HepG2 (cell line): ENCODE results near the gene AGO4. TPM values are rescaled to one million over a fixed set of nuclear protein-coding genes. Genes with fewer than 3 reads are reported as not detected.

ENCODE experiments used
- ADNP ChIP-seq: sonication (generic); formaldehyde crosslinking; IDR thresholded peaks from 2 replicates; pipeline ENCODE4 v1.4.0; 2020; ENCODE audit warnings: missing genetic modification reagents
- CCAR2 ChIP-seq: fragments of 200-400 bp; formaldehyde crosslinking; optimal IDR thresholded peaks from 2 replicates; pipeline ENCODE3; 2018; ENCODE audit warnings: low read depth, mild to moderate bottlenecking, low read length, moderate library complexity
- ERF ChIP-seq: IDR thresholded peaks from 2 replicates; pipeline ENCODE4 v1.6.1; 2018; ENCODE audit warnings: missing biosample characterization, missing genetic modification reagents
- FOXA1 ChIP-seq, 2 experiments: fragments of 450-650 bp in 1 of 2; sonication (generic) in 1 of 2; formaldehyde crosslinking in 1 of 2; IDR thresholded peaks; 2 replicates each; pipeline versions ENCODE4 v1.4.0 to v1.6.1; 2016 to 2020; ENCODE audit warnings: missing genetic modification reagents in 1 of 2
- HNRNPK ChIP-seq: fragments of 200-400 bp; formaldehyde crosslinking; IDR thresholded peaks from 2 replicates; pipeline ENCODE4 v1.6.1; 2018; ENCODE audit warnings: low read length, low read depth, moderate library complexity, mild to moderate bottlenecking; ENCODE audit not compliant: poor library complexity, severe bottlenecking
- JDP2 ChIP-seq: sonication (generic); formaldehyde crosslinking; IDR thresholded peaks from 2 replicates; pipeline ENCODE4 v1.8.1; 2022; ENCODE audit warnings: missing genetic modification reagents, borderline replicate concordance
- MAF1 ChIP-seq: sonication (generic); formaldehyde crosslinking; IDR thresholded peaks from 2 replicates; pipeline ENCODE4 v1.5.0; 2020; ENCODE audit warnings: missing genetic modification reagents, borderline replicate concordance
- MAFG ChIP-seq: sonication (generic); formaldehyde crosslinking; IDR thresholded peaks from 2 replicates; pipeline ENCODE4 v1.5.1; 2020; ENCODE audit warnings: mild to moderate bottlenecking, missing genetic modification reagents
- MXD4 ChIP-seq: IDR thresholded peaks from 2 replicates; pipeline ENCODE4 v1.6.1; 2016; ENCODE audit warnings: mild to moderate bottlenecking, missing biosample characterization, missing genetic modification reagents
- PHF5A ChIP-seq: IDR thresholded peaks from one replicate; pipeline ENCODE4 v1.6.1; 2018; ENCODE audit warnings: low read depth, missing genetic modification reagents; ENCODE audit not compliant: unreplicated experiment
- PRDM4 ChIP-seq: sonication (generic); formaldehyde crosslinking; IDR thresholded peaks from 2 replicates; pipeline ENCODE4 v1.9.0; 2021; ENCODE audit warnings: missing genetic modification reagents, borderline replicate concordance
- RBFOX2 ChIP-seq: fragments of 200-400 bp; formaldehyde crosslinking; IDR thresholded peaks from 2 replicates; pipeline ENCODE4 v1.6.1; 2017; ENCODE audit warnings: low read depth, mild to moderate bottlenecking, low read length
- SRSF1 ChIP-seq: fragments of 200-400 bp; formaldehyde crosslinking; optimal IDR thresholded peaks from 2 replicates; pipeline ENCODE3; 2017; ENCODE audit warnings: mild to moderate bottlenecking, low read depth, low read length, moderate library complexity
- ZBTB7A ChIP-seq: sonication (generic); formaldehyde crosslinking; IDR thresholded peaks from 2 replicates; pipeline ENCODE4 v1.8.0; 2022; ENCODE audit warnings: mild to moderate bottlenecking, missing genetic modification reagents
- ZFAT ChIP-seq: sonication (generic); formaldehyde crosslinking; conservative IDR thresholded peaks from 2 replicates; pipeline ENCODE4 v1.8.1; 2023; ENCODE audit warnings: missing genetic modification reagents, inconsistent platforms
- ZNF136 ChIP-seq: sonication (generic); formaldehyde crosslinking; IDR thresholded peaks from 2 replicates; pipeline ENCODE4 v1.8.1; 2022; ENCODE audit warnings: low read depth, mild to moderate bottlenecking, moderate library complexity, missing genetic modification reagents
- ZNF205 ChIP-seq: IDR thresholded peaks from 2 replicates; pipeline ENCODE4 v1.6.1; 2018; ENCODE audit warnings: missing biosample characterization, missing genetic modification reagents
- ZNF746 ChIP-seq: sonication (generic); formaldehyde crosslinking; IDR thresholded peaks from 2 replicates; pipeline ENCODE4 v1.8.0; 2022; ENCODE audit warnings: mild to moderate bottlenecking, missing genetic modification reagents
- ZSCAN12 ChIP-seq: sonication (generic); formaldehyde crosslinking; IDR thresholded peaks from 2 replicates; pipeline ENCODE4 v1.9.0; 2021; ENCODE audit warnings: mild to moderate bottlenecking, missing genetic modification reagents
- polyA plus RNA-seq, 8 experiments: library from polyadenylated mRNA; depleted of rRNA in 3 of 8; stranded (reverse) in 7 of 8; unstranded in 1 of 8; fragments of >200 nt; fragmentation: Illumina TruSeq in 4 of 8; extraction: Trizol in 4 of 8; gene quantifications; 2 replicates each; pipeline versions ENCODE4 v1.2.1 to v1.2.3, GENCODE V29; 2011 to 2016; ENCODE audit warnings: low read depth in 4 of 8, missing spikeins in 1 of 8, mixed read lengths in 1 of 8; ENCODE audit not compliant: insufficient read depth in 1 of 8
- total RNA-seq, 5 experiments: library from RNA; depleted of rRNA; stranded (reverse); fragments of >200 nt; fragmentation: Illumina TruSeq; extraction: Trizol; gene quantifications; 2 replicates each; pipeline ENCODE4 v1.2.3, GENCODE V29; 2016; ENCODE audit warnings: low read depth in 1 of 5
- TF ChIP-seq, protein P1 (sequence below): sonication (generic); formaldehyde crosslinking; IDR thresholded peaks from 2 replicates; pipeline ENCODE4 v1.5.1; 2020; ENCODE audit warnings: missing genetic modification reagents, mild to moderate bottlenecking, borderline replicate concordance
- TF ChIP-seq, protein P2 (sequence below): sonication (generic); formaldehyde crosslinking; IDR thresholded peaks from 2 replicates; pipeline ENCODE4 v1.8.0; 2023; ENCODE audit warnings: mild to moderate bottlenecking, missing genetic modification reagents
- TF ChIP-seq, protein P3 (sequence below): sonication (generic); formaldehyde crosslinking; IDR thresholded peaks from 2 replicates; pipeline ENCODE4 v1.8.0; 2022; ENCODE audit warnings: missing genetic modification reagents, mild to moderate bottlenecking, moderate library complexity, borderline replicate concordance

Gene AGO4
- total and polyA plus RNA-seq, 2 of the 13 experiments (the other 11 are each of a cell fraction or from before 2014, with no cell fraction given), result 6.0 to 13.8 TPM

DNA sequence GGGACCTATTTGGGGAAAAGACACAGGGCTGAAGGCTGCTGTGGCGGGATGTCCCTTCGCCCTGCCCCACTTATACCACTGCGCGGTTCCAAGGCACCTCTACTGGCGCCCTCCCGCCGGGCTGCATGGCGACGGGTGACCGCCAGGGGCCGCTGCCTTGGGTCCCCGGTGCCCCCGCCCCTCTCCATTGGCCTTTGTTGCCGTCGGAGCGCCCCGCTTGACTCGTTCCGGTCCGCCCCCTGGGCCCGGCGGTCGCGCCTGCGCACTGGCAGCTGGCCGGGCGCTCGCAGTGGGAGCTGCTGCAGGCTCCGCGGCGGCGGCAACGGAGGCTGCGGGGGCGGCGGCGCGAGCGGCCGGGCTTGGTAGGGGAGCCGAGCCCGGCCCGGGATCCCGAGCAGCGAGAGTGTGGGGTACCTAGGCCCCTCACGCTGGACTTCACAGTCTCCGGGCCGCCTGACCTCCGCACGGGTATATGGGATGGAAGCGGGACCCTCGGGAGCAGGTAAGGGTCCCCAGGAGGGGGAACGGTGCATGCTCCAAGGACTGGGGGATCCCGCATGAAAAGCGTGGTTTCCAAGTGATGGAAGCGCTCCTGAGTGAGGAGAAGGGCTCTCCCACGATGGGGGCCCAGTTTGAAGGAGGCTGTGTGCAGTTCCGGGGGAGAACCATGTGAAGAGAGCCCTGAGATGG is 75.3 kb downstream of the AGO4 start, which contains the start of gene AGO1 (continued):
- TF ChIP-seq CCAR2, result no peak
- no peak for TF ChIP-seq PRDM4 (CRISPR knock-in tag)
- no peak for TF ChIP-seq ZNF205 (CRISPR knock-in tag)
- no peak for TF ChIP-seq ZFAT
- TF ChIP-seq ZSCAN12 (CRISPR knock-in tag), result no peak
- peak; percentile 14 for TF ChIP-seq SRSF1
- peak; percentile 81 for TF ChIP-seq RBFOX2
- TF ChIP-seq, protein P1, sequence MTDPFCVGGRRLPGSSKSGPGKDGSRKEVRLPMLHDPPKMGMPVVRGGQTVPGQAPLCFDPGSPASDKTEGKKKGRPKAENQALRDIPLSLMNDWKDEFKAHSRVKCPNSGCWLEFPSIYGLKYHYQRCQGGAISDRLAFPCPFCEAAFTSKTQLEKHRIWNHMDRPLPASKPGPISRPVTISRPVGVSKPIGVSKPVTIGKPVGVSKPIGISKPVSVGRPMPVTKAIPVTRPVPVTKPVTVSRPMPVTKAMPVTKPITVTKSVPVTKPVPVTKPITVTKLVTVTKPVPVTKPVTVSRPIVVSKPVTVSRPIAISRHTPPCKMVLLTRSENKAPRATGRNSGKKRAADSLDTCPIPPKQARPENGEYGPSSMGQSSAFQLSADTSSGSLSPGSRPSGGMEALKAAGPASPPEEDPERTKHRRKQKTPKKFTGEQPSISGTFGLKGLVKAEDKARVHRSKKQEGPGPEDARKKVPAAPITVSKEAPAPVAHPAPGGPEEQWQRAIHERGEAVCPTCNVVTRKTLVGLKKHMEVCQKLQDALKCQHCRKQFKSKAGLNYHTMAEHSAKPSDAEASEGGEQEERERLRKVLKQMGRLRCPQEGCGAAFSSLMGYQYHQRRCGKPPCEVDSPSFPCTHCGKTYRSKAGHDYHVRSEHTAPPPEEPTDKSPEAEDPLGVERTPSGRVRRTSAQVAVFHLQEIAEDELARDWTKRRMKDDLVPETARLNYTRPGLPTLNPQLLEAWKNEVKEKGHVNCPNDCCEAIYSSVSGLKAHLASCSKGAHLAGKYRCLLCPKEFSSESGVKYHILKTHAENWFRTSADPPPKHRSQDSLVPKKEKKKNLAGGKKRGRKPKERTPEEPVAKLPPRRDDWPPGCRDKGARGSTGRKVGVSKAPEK, result no peak
- no peak for TF ChIP-seq ZBTB7A (CRISPR knock-in tag)
- no peak for TF ChIP-seq FOXA1 (IDR thresholded peaks at IDR 0.05)
- TF ChIP-seq FOXA1 (CRISPR knock-in tag; IDR thresholded peaks at IDR 0.05), result peak; percentile 47; the same call in 1 of the 2 replicates
- no peak for TF ChIP-seq MXD4 (CRISPR knock-in tag)
- TF ChIP-seq PHF5A (CRISPR knock-in tag), result no peak
- no peak for TF ChIP-seq ADNP (CRISPR knock-in tag)
- TF ChIP-seq, protein P2, sequence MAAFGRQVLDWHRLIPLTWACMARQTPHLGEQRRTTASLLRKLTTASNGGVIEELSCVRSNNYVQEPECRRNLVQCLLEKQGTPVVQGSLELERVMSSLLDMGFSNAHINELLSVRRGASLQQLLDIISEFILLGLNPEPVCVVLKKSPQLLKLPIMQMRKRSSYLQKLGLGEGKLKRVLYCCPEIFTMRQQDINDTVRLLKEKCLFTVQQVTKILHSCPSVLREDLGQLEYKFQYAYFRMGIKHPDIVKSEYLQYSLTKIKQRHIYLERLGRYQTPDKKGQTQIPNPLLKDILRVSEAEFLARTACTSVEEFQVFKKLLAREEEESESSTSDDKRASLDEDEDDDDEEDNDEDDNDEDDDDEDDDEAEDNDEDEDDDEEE (CRISPR knock-in tag), result no peak
- TF ChIP-seq JDP2, result no peak
- no peak; the same call in 1 of the 2 replicates for TF ChIP-seq MAF1 (CRISPR knock-in tag)
- no peak; the same call in 1 of the 2 replicates for TF ChIP-seq ERF (CRISPR knock-in tag)
- no peak for TF ChIP-seq ZNF136 (CRISPR knock-in tag)
- TF ChIP-seq ZNF746 (CRISPR knock-in tag), result no peak
- TF ChIP-seq MAFG, result no peak
- no peak for TF ChIP-seq HNRNPK
- TF ChIP-seq, protein P3, sequence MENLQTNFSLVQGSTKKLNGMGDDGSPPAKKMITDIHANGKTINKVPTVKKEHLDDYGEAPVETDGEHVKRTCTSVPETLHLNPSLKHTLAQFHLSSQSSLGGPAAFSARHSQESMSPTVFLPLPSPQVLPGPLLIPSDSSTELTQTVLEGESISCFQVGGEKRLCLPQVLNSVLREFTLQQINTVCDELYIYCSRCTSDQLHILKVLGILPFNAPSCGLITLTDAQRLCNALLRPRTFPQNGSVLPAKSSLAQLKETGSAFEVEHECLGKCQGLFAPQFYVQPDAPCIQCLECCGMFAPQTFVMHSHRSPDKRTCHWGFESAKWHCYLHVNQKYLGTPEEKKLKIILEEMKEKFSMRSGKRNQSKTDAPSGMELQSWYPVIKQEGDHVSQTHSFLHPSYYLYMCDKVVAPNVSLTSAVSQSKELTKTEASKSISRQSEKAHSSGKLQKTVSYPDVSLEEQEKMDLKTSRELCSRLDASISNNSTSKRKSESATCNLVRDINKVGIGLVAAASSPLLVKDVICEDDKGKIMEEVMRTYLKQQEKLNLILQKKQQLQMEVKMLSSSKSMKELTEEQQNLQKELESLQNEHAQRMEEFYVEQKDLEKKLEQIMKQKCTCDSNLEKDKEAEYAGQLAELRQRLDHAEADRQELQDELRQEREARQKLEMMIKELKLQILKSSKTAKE (CRISPR knock-in tag), result no peak
